ENCODE measurements around the gene RFX7. TPM values are rescaled to one million over a fixed set of nuclear protein-coding genes. Genes with fewer than 3 reads are reported as not detected.

The RFX7 gene
- total RNA-seq, 1 donor from 2014 or later: 17.2 TPM

- Histone ChIP-seq H3K27me3 (ENCODE audit: low read depth) (no peaks in the 10 kb centered on the region), H3K4me1 (peaks cover 32% of the 10 kb centered on the region), H3K9me3 (no peaks in the 10 kb centered on the region), H3K4me3 (peak overlapping the region; percentile 68), H3K36me3 (no peaks in the 10 kb centered on the region), H3K27ac (peak overlapping the region; percentile 58)
- no peak for DNase-seq
- intact Hi-C loops (cut with DNase I): loop anchor here (10.0 kb wide), 1 partner anchor 182 kb away; no protein-coding TSS in a partner anchor
- TF ChIP-seq, protein P1, sequence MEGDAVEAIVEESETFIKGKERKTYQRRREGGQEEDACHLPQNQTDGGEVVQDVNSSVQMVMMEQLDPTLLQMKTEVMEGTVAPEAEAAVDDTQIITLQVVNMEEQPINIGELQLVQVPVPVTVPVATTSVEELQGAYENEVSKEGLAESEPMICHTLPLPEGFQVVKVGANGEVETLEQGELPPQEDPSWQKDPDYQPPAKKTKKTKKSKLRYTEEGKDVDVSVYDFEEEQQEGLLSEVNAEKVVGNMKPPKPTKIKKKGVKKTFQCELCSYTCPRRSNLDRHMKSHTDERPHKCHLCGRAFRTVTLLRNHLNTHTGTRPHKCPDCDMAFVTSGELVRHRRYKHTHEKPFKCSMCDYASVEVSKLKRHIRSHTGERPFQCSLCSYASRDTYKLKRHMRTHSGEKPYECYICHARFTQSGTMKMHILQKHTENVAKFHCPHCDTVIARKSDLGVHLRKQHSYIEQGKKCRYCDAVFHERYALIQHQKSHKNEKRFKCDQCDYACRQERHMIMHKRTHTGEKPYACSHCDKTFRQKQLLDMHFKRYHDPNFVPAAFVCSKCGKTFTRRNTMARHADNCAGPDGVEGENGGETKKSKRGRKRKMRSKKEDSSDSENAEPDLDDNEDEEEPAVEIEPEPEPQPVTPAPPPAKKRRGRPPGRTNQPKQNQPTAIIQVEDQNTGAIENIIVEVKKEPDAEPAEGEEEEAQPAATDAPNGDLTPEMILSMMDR (IDR thresholded peaks at IDR 0.05): no peak
- no peak for ATAC-seq
Observed at GRCh38 chr15:56242576-56243162, 1.0 kb downstream of the RFX7 start.

DNA sequence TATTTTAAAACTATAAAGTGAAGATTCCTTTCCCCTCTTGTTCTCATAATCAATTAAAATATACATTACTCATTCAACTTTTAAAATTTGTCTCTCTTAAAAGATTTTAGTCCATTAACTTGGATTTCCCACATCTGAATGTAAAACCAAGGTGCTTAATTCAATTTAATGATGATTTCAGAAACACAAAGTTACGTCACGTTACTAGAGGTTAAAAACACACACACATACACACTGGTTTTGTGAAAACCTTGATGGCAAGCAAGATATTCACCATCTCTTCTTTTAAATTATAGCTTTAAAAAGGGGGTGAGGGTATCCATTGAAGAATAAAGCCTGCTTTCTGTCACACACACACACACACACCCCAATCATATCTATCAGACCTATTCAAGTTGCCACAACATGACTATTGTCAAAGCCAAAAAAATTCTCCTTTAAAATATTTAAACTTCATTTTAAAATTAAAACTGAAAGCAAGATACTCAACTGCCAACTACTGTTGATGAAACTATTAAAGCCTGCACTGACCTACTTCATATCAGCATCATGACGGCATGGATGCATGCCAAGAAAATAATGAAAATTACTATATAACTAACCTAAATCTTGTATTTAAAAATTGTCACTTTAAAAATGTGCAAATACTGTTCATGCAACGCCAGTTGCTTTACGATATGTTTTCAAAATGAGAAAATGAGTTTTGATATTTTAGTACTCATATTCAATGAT lies 2.1 kb downstream of the RFX7 start:
- Histone ChIP-seq H3K4me1 (peaks cover 41% of the 10 kb centered on the region), H3K9me3 (no peaks in the 10 kb centered on the region), H3K27me3 (ENCODE audit: low read depth) (no peaks in the 10 kb centered on the region), H3K27ac (no peak overlapping the region), H3K4me3 (peak overlapping the region; percentile 68), H3K36me3 (no peaks in the 10 kb centered on the region)
- TF ChIP-seq, protein P1 (IDR thresholded peaks at IDR 0.05): no peak
- intact Hi-C loops (cut with DNase I): loop anchor here (10.0 kb wide), 1 partner anchor 183 kb away; no protein-coding TSS in a partner anchor
- ATAC-seq (no peak), DNase-seq (no peak)

DNA sequence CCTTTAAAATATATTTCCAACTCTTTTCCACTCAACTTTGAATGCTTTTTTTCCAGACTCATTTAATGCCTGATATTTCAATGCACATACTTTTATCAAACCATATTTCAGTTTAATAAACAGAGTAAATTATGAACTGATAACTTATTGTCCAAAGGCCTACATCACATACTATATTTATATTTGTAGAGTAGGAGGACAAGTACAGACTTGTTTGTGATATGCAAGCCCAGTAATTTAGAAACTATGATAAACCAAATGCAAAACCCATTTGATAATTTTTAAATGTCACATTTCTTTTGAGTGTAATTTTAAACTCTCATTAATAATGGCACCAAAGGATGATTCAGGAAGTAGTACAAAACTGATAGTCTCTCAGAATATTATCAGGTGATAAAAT lies 3.3 kb downstream of the RFX7 start:
- Histone ChIP-seq H3K4me1 (peaks cover 36% of the 10 kb centered on the region), H3K4me3 (no peak overlapping the region), H3K27me3 (ENCODE audit: low read depth) (no peaks in the 10 kb centered on the region), H3K9me3 (no peaks in the 10 kb centered on the region), H3K27ac (no peak overlapping the region), H3K36me3 (no peaks in the 10 kb centered on the region)
- TF ChIP-seq, protein P1 (IDR thresholded peaks at IDR 0.05): no peak
- ATAC-seq (no peak), DNase-seq (no peak)
- intact Hi-C loops (cut with DNase I): loop anchor here (10.0 kb wide), 1 partner anchor 184 kb away; no protein-coding TSS in a partner anchor

DNA sequence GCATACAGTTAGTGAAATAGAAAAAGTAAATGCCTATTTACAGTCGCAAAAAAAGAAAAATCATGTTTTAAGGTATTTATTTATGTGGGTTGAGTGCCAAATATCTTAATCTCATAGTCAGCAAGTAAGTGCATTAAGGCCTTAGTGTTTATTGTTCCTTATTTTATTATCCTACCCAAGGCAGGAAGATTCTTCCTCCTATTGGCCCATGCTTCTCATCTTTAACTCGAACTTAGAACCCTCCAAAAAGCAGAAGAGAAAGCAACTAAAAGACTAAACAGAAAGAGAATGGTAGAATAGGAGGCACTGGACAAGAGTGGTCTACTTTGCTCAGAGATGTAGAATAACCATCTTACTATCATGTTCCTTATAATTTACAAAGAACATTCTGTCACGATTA lies 7.5 kb downstream of the RFX7 start:
- Histone ChIP-seq H3K27me3 (ENCODE audit: low read depth) (no peaks in the 10 kb centered on the region), H3K4me3 (no peak overlapping the region), H3K27ac (no peak overlapping the region), H3K36me3 (no peaks in the 10 kb centered on the region), H3K9me3 (peaks cover 18% of the 10 kb centered on the region), H3K4me1 (peaks cover 12% of the 10 kb centered on the region)
- DNase-seq (no peak), ATAC-seq (no peak)
- TF ChIP-seq, protein P1 (IDR thresholded peaks at IDR 0.05): no peak
- intact Hi-C loops (cut with DNase I): no loop called here

- Histone ChIP-seq H3K36me3 (no peaks in the 10 kb centered on the region), H3K9me3 (peaks cover 18% of the 10 kb centered on the region), H3K27me3 (ENCODE audit: low read depth) (no peaks in the 10 kb centered on the region), H3K4me1 (peaks cover 8% of the 10 kb centered on the region), H3K27ac (no peak overlapping the region), H3K4me3 (no peak overlapping the region)
- intact Hi-C loops (cut with DNase I): no loop called here
- ATAC-seq (peak in 1 of 2 donors; percentile 67), DNase-seq (no peak)
- TF ChIP-seq, protein P1 (IDR thresholded peaks at IDR 0.05): no peak
Observed at GRCh38 chr15:56234804-56235203, 8.9 kb downstream of the RFX7 start.

Measured in lower lobe of right lung (tissue), 2 donors.